ENCODE results near the gene SPON1. TPM values are rescaled to one million over a fixed set of nuclear protein-coding genes. Genes with fewer than 3 reads are reported as not detected.

SPON1 gene
- total and polyA plus RNA-seq, 2 experiments from 2014 or later: 2.4 to 5.4 TPM

GRCh38 chr11:14118072-14118471 lies 155.5 kb downstream of the SPON1 start:
- no peak for DNase-seq
- Histone ChIP-seq H3K36me3 (ENCODE audit: low read depth) (no peaks in the 10 kb centered on the region), H3F3A (ENCODE audit: insufficient read depth) (no peaks in the 10 kb centered on the region), H3K27ac (no peak overlapping the region), H4K20me1 (ENCODE audit: insufficient read depth) (no peaks in the 10 kb centered on the region), H3K9me3 (ENCODE audit: low read depth) (no peaks in the 10 kb centered on the region), H3K4me1 (ENCODE audit: insufficient read depth) (no peaks in the 10 kb centered on the region), H2AFZ (no peak overlapping the region), H3K9ac (no peak overlapping the region), H3K9me2 (ENCODE audit: insufficient read depth) (no peaks in the 10 kb centered on the region), H3K79me2 (ENCODE audit: insufficient read depth) (no peaks in the 10 kb centered on the region), H3K4me3 (no peak overlapping the region), H3K27me3 (replicated peaks; ENCODE audit: insufficient read depth) (no peaks in the 10 kb centered on the region), H3K4me2 (ENCODE audit: unreplicated experiment) (no peak overlapping the region)
- TF ChIP-seq EZH2phosphoT487 (IDR thresholded peaks at IDR 0.05; ENCODE audit: insufficient read depth, low read depth) (no peak), EZH2 (IDR thresholded peaks at IDR 0.05; ENCODE audit: insufficient read depth, poor library complexity, severe bottlenecking) (no peak)
- in situ Hi-C loops (cut with MboI): no loop called here
- 16 to 18% methylated on average over 1 of the region's 1 CpG for WGBS, 2 experiments (ENCODE audit: low coverage in 1 of 2, low lambda C conversion rate in 2 of 2, missing lambda C conversion rate in 2 of 2)

DNA sequence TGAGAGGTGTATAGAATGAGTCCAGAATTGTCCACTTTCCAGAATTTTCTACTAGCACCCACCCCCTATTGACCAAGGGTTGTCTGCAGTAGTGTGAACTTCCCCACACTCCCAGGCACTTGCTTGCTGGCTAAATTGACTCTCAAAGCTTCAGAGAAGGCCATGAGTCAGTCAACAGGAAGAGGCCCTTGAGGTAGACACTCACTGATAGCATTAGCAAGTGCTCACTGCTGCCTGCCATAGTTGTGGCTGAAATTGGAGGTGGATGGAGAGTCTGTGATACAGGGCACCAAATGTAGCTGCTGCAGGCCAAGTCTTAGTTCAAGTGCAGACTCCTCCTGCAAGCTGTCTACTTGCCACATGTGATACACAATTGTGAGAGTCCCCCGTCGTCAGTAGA lies 156.8 kb downstream of the SPON1 start:
- H2AFZ ChIP-seq: no peak overlapping the region
- in situ Hi-C loops (cut with MboI): no loop called here
- no peaks in the 10 kb centered on the region for H3K9me3 ChIP-seq (ENCODE audit: low read depth)
- H3F3A ChIP-seq (ENCODE audit: insufficient read depth): no peaks in the 10 kb centered on the region
- H3K4me2 ChIP-seq (ENCODE audit: unreplicated experiment): no peak overlapping the region
- TF ChIP-seq EZH2 (IDR thresholded peaks at IDR 0.05; ENCODE audit: insufficient read depth, poor library complexity, severe bottlenecking): no peak
- DNase-seq: peak; percentile 25
- H3K9ac ChIP-seq: no peak overlapping the region
- no peaks in the 10 kb centered on the region for H3K27me3 ChIP-seq (replicated peaks; ENCODE audit: insufficient read depth)
- H4K20me1 ChIP-seq (ENCODE audit: insufficient read depth): no peaks in the 10 kb centered on the region
- H3K36me3 ChIP-seq (ENCODE audit: low read depth): no peaks in the 10 kb centered on the region
- no peak overlapping the region for H3K4me3 ChIP-seq
- H3K9me2 ChIP-seq (ENCODE audit: insufficient read depth): no peaks in the 10 kb centered on the region
- H3K79me2 ChIP-seq (ENCODE audit: insufficient read depth): no peaks in the 10 kb centered on the region
- H3K4me1 ChIP-seq (ENCODE audit: insufficient read depth): peaks cover 2% of the 10 kb centered on the region; the same call in 1 of the 2 replicates
- WGBS, 2 experiments (ENCODE audit: low coverage in 1 of 2, low lambda C conversion rate in 2 of 2, missing lambda C conversion rate in 2 of 2): 83 to 97% methylated on average over 2 of the region's 2 CpGs
- no peak overlapping the region for H3K27ac ChIP-seq

- no peaks in the 10 kb centered on the region for H4K20me1 ChIP-seq (ENCODE audit: insufficient read depth)
- no peaks in the 10 kb centered on the region for H3F3A ChIP-seq (ENCODE audit: insufficient read depth)
- H3K36me3 ChIP-seq (ENCODE audit: low read depth): no peaks in the 10 kb centered on the region
- TF ChIP-seq EZH2 (IDR thresholded peaks at IDR 0.05; ENCODE audit: insufficient read depth, poor library complexity, severe bottlenecking) (no peak), EZH2phosphoT487 (IDR thresholded peaks at IDR 0.05; ENCODE audit: insufficient read depth, low read depth) (no peak)
- 5 to 10% methylated on average over 3 of the region's 3 CpGs for WGBS, 2 experiments (ENCODE audit: low coverage in 1 of 2, low lambda C conversion rate in 2 of 2, missing lambda C conversion rate in 2 of 2)
- no peaks in the 10 kb centered on the region for H3K9me3 ChIP-seq (ENCODE audit: low read depth)
- peak; percentile 52 for DNase-seq
- H3K9me2 ChIP-seq (ENCODE audit: insufficient read depth): no peaks in the 10 kb centered on the region
- no peak overlapping the region for H3K4me2 ChIP-seq (ENCODE audit: unreplicated experiment)
- H3K9ac ChIP-seq: no peak overlapping the region
- H3K4me3 ChIP-seq: no peak overlapping the region
- in situ Hi-C loops (cut with MboI): no loop called here
- H2AFZ ChIP-seq: no peak overlapping the region
- H3K27me3 ChIP-seq (replicated peaks; ENCODE audit: insufficient read depth): no peaks in the 10 kb centered on the region
- H3K79me2 ChIP-seq (ENCODE audit: insufficient read depth): no peaks in the 10 kb centered on the region
- no peak overlapping the region for H3K27ac ChIP-seq
- peaks cover 12% of the 10 kb centered on the region; the same call in 1 of the 2 replicates for H3K4me1 ChIP-seq (ENCODE audit: insufficient read depth)
These were observed 161.8 kb downstream of the SPON1 start for GRCh38 chr11:14124350-14124749.

- Histone ChIP-seq H3F3A (ENCODE audit: insufficient read depth) (no peaks in the 10 kb centered on the region), H3K36me3 (ENCODE audit: low read depth) (no peaks in the 10 kb centered on the region), H4K20me1 (ENCODE audit: insufficient read depth) (no peaks in the 10 kb centered on the region), H3K4me2 (ENCODE audit: unreplicated experiment) (no peak overlapping the region), H3K9me2 (ENCODE audit: insufficient read depth) (no peaks in the 10 kb centered on the region), H2AFZ (no peak overlapping the region), H3K79me2 (ENCODE audit: insufficient read depth) (no peaks in the 10 kb centered on the region), H3K4me1 (ENCODE audit: insufficient read depth) (peaks cover 12% of the 10 kb centered on the region; the same call in 1 of the 2 replicates), H3K9me3 (ENCODE audit: low read depth) (no peaks in the 10 kb centered on the region), H3K27ac (no peak overlapping the region), H3K4me3 (no peak overlapping the region), H3K9ac (no peak overlapping the region), H3K27me3 (replicated peaks; ENCODE audit: insufficient read depth) (no peaks in the 10 kb centered on the region)
- WGBS, 2 experiments (ENCODE audit: low coverage in 1 of 2, low lambda C conversion rate in 2 of 2, missing lambda C conversion rate in 2 of 2): 30 to 45% methylated on average over 3 of the region's 3 CpGs
- TF ChIP-seq EZH2phosphoT487 (IDR thresholded peaks at IDR 0.05; ENCODE audit: insufficient read depth, low read depth): no peak
- TF ChIP-seq EZH2 (IDR thresholded peaks at IDR 0.05; ENCODE audit: insufficient read depth, poor library complexity, severe bottlenecking): no peak
- DNase-seq: no peak
- in situ Hi-C loops (cut with MboI): no loop called here
These were observed 162.4 kb downstream of the SPON1 start for GRCh38 chr11:14124886-14125285.

- Histone ChIP-seq H3K9me2 (ENCODE audit: insufficient read depth) (no peaks in the 10 kb centered on the region), H3K9ac (no peak overlapping the region), H3K9me3 (ENCODE audit: low read depth) (no peaks in the 10 kb centered on the region), H3K79me2 (ENCODE audit: insufficient read depth) (no peaks in the 10 kb centered on the region), H3K4me2 (ENCODE audit: unreplicated experiment) (no peak overlapping the region), H3K27me3 (replicated peaks; ENCODE audit: insufficient read depth) (no peaks in the 10 kb centered on the region), H3K27ac (no peak overlapping the region), H3F3A (ENCODE audit: insufficient read depth) (no peaks in the 10 kb centered on the region), H3K4me3 (no peak overlapping the region), H2AFZ (no peak overlapping the region), H4K20me1 (ENCODE audit: insufficient read depth) (no peaks in the 10 kb centered on the region), H3K4me1 (ENCODE audit: insufficient read depth) (peaks cover 12% of the 10 kb centered on the region; the same call in 1 of the 2 replicates), H3K36me3 (ENCODE audit: low read depth) (no peaks in the 10 kb centered on the region)
- DNase-seq: no peak
- in situ Hi-C loops (cut with MboI): no loop called here
- no peak for TF ChIP-seq EZH2 (IDR thresholded peaks at IDR 0.05; ENCODE audit: insufficient read depth, poor library complexity, severe bottlenecking)
- no peak for TF ChIP-seq EZH2phosphoT487 (IDR thresholded peaks at IDR 0.05; ENCODE audit: insufficient read depth, low read depth)
- WGBS, 2 experiments (ENCODE audit: low coverage in 1 of 2, low lambda C conversion rate in 2 of 2, missing lambda C conversion rate in 2 of 2): 91 to 95% methylated on average over 2 of the region's 2 CpGs
These were observed 163.0 kb downstream of the SPON1 start for GRCh38 chr11:14125529-14125928.

All from GM23248 (cell line).